ENCODE data around the gene SLC7A6. TPM values are rescaled to one million over a fixed set of nuclear protein-coding genes. Genes with fewer than 3 reads are reported as not detected.

SLC7A6 gene
- total and polyA plus RNA-seq, 3 experiments from 2014 or later: 18.7 to 94.9 (median 91.2) TPM

DNA sequence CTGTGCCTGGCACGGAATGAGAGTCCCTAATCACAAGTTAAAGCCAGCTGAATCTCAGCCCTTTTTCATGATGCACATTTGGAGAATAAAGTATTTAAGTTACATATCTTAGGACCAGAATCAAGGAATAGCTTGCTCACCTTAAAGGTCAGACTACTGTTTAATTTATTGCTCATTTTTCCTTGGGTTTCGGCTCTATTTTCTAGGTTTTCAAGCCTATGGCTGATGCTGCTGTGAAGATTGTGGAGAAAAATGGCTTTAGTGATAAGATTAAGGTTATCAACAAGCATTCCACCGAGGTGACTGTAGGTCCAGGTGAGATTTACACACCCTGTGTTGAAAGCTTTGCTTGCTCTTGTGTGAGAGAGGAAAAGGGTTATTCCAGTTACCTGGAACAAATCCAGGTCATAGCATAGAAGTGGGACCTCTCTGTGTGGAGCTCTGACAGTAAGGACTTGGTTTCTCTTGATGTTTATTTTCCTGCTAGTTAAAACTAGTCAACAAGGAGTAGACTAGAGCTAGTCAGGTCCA is 64.6 kb downstream of the SLC7A6 start:
- Histone ChIP-seq H3K36me3 (ENCODE audit: insufficient read depth, low read length) (peaks cover 15% of the 10 kb centered on the region), H3K9me3 (ENCODE audit: low read length) (no peaks in the 10 kb centered on the region), H3K27me3 (ENCODE audit: insufficient read depth, low read length, poor library complexity, severe bottlenecking) (no peaks in the 10 kb centered on the region), H3K4me1 (ENCODE audit: insufficient read depth, low read length) (peaks cover 12% of the 10 kb centered on the region), H3K27ac (ENCODE audit: low read depth, low read length) (no peak overlapping the region), H3K4me3 (ENCODE audit: low read length) (no peak overlapping the region)
- peaks cover 3 to 12% (median 5%) of the 10 kb centered on the region in 3 donors for H3K4me1 Mint-ChIP-seq
- ChIA-PET POLR2A (interaction anchor here (0.6 to 3.6 kb wide), 3 partner anchors 65 to 258 kb away, joined by 3 to 14 read pairs (median 5); partner anchors contain the start of gene SLC7A6), CTCF (interaction anchor here (0.6 to 22.5 kb wide), 34 partner anchors 9 to 257 kb away, joined by 3 to 405 read pairs (median 5); partner anchors contain the start of genes PLA2G15, PRMT7, SLC7A6 and SLC7A6OS)
- H3K27ac Mint-ChIP-seq: peak overlapping the region in 5 of 8 donors; percentile 7 to 74 (median 26)
- H3K27me3 Mint-ChIP-seq: no peaks in the 10 kb centered on the region
- peaks cover 0 to 61% (median 11%) of the 10 kb centered on the region in 3 donors for H3K36me3 Mint-ChIP-seq
- DNase-seq: no peak
- no peaks in the 10 kb centered on the region for H3K9me3 Mint-ChIP-seq
- no peak overlapping the region for H3K4me3 Mint-ChIP-seq

DNA sequence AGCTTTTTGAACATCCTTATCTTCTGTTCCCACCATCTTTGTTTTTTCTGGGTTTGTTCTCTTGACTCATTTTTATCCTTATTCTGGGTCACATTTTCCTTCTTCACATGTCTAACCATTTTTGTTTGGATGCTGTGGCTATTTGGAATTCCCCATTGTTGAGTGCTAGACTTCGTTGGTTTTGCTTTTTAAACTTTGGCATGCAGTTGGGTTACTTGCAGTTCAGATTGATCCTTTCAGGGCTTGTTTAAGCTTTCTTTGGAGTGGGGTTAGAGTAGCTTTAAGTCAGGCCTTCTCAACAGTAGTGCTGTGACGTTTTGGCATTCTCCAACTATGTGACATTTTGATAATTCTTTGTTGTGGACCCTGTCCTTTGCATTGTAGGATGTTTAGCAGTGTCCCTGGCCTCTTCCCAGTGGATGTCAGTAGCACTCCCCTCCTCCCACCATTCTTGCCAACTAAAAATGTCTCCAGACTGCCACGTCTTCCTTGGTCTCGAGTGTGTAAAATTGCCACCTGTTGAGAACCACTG is 67.6 kb downstream of the SLC7A6 start:
- Histone ChIP-seq H3K4me1 (ENCODE audit: insufficient read depth, low read length) (peaks cover 12% of the 10 kb centered on the region), H3K4me3 (ENCODE audit: low read length) (no peak overlapping the region), H3K36me3 (ENCODE audit: insufficient read depth, low read length) (peaks cover 3% of the 10 kb centered on the region), H3K27me3 (ENCODE audit: insufficient read depth, low read length, poor library complexity, severe bottlenecking) (no peaks in the 10 kb centered on the region), H3K27ac (ENCODE audit: low read depth, low read length) (no peak overlapping the region), H3K9me3 (ENCODE audit: low read length) (no peaks in the 10 kb centered on the region)
- H3K4me3 Mint-ChIP-seq: no peak overlapping the region
- H3K27me3 Mint-ChIP-seq: no peaks in the 10 kb centered on the region
- no peak for DNase-seq
- H3K36me3 Mint-ChIP-seq: peaks cover 0 to 57% (median 14%) of the 10 kb centered on the region in 3 donors
- CTCF ChIA-PET: interaction anchor here (1.2 to 22.5 kb wide), 2 partner anchors 48 to 71 kb away, joined by 6 to 405 read pairs; partner anchors contain the start of gene SLC7A6
- no peaks in the 10 kb centered on the region for H3K9me3 Mint-ChIP-seq
- POLR2A ChIA-PET: no interaction called here
- peaks cover 3 to 12% (median 5%) of the 10 kb centered on the region in 3 donors for H3K4me1 Mint-ChIP-seq
- peak overlapping the region in 2 of 8 donors; percentile 16 to 38 for H3K27ac Mint-ChIP-seq

GRCh38 chr16:68332411-68333121 is 68.2 kb downstream of the SLC7A6 start:
- ChIA-PET CTCF (interaction anchor here (1.2 to 22.5 kb wide), 2 partner anchors 49 to 72 kb away, joined by 6 to 405 read pairs; partner anchors contain the start of gene SLC7A6), POLR2A (interaction anchor here (0.6 kb wide), 1 partner anchor 184 kb away, joined by 4 read pairs; no protein-coding TSS in a partner anchor)
- H3K9me3 ChIP-seq (ENCODE audit: low read length): no peaks in the 10 kb centered on the region
- Mint-ChIP-seq H3K4me3 (no peak overlapping the region), H3K27me3 (no peaks in the 10 kb centered on the region), H3K27ac (peak overlapping the region in 3 of 8 donors; percentile 16 to 60 (median 38)), H3K9me3 (no peaks in the 10 kb centered on the region), H3K36me3 (peaks cover under 1 to 59% (median 19%) of the 10 kb centered on the region in 3 donors), H3K4me1 (peaks cover 3 to 12% (median 5%) of the 10 kb centered on the region in 3 donors)
- no peak for DNase-seq
- no peaks in the 10 kb centered on the region for H3K27me3 ChIP-seq (ENCODE audit: insufficient read depth, low read length, poor library complexity, severe bottlenecking)
- H3K27ac ChIP-seq (ENCODE audit: low read depth, low read length): no peak overlapping the region
- H3K36me3 ChIP-seq (ENCODE audit: insufficient read depth, low read length): peaks cover 8% of the 10 kb centered on the region
- H3K4me1 ChIP-seq (ENCODE audit: insufficient read depth, low read length): peaks cover 12% of the 10 kb centered on the region
- H3K4me3 ChIP-seq (ENCODE audit: low read length): no peak overlapping the region

DNA sequence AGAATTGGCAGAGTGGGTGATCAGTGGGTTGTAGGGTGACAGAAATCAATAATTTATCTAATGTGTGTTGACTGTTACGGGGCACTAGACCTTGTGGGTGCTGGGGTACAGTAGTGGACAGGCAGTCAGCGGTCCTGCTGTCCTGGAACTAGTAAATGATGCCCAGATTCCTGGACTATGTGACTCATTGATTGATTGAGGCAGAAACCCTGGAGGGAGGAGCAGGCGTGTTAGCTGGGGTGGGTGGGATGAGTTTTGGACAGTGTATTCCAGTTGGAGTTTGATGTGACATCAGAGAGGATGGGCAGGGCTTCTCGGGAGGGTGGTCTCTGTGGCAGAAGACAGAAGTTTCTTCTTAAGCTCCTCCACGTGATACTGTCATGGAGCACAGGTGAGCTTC is 70.8 kb downstream of the SLC7A6 start:
- H3K4me1 ChIP-seq (ENCODE audit: insufficient read depth, low read length): peaks cover 9% of the 10 kb centered on the region
- H3K27ac ChIP-seq (ENCODE audit: low read depth, low read length): no peak overlapping the region
- no peaks in the 10 kb centered on the region for H3K27me3 ChIP-seq (ENCODE audit: insufficient read depth, low read length, poor library complexity, severe bottlenecking)
- Mint-ChIP-seq H3K36me3 (peaks cover 8 to 74% (median 26%) of the 10 kb centered on the region in 3 donors), H3K27me3 (no peaks in the 10 kb centered on the region), H3K27ac (peak overlapping the region in 1 of 8 donors; percentile 94), H3K4me1 (peaks cover 0 to 7% (median 0%) of the 10 kb centered on the region in 3 donors), H3K4me3 (no peak overlapping the region), H3K9me3 (no peaks in the 10 kb centered on the region)
- ChIA-PET CTCF (interaction anchor here (22.5 kb wide), 1 partner anchor 74 kb away, joined by 405 read pairs; the partner anchor contains the start of gene SLC7A6), POLR2A (interaction anchor here (0.6 to 1.1 kb wide), 2 partner anchors 71 to 768 kb away, joined by 3 to 5 read pairs; partner anchors contain the start of gene SLC7A6)
- no peaks in the 10 kb centered on the region for H3K9me3 ChIP-seq (ENCODE audit: low read length)
- no peak overlapping the region for H3K4me3 ChIP-seq (ENCODE audit: low read length)
- no peak for DNase-seq
- H3K36me3 ChIP-seq (ENCODE audit: insufficient read depth, low read length): peaks cover 33% of the 10 kb centered on the region

GRCh38 chr16:68338326-68339119 is 74.2 kb downstream of the SLC7A6 start:
- H3K4me3 Mint-ChIP-seq: no peak overlapping the region
- ChIA-PET POLR2A (no interaction called here), CTCF (interaction anchor here (1.3 to 1.9 kb wide), 4 partner anchors 9 to 77 kb away, joined by 3 to 8 read pairs (median 6); no protein-coding TSS in a partner anchor)
- Histone ChIP-seq H3K4me1 (ENCODE audit: insufficient read depth, low read length) (no peaks in the 10 kb centered on the region), H3K4me3 (ENCODE audit: low read length) (no peak overlapping the region), H3K27me3 (ENCODE audit: insufficient read depth, low read length, poor library complexity, severe bottlenecking) (no peaks in the 10 kb centered on the region), H3K36me3 (ENCODE audit: insufficient read depth, low read length) (peaks cover 40% of the 10 kb centered on the region), H3K9me3 (ENCODE audit: low read length) (no peaks in the 10 kb centered on the region), H3K27ac (ENCODE audit: low read depth, low read length) (no peak overlapping the region)
- H3K27ac Mint-ChIP-seq: no peak overlapping the region
- no peak for DNase-seq
- H3K4me1 Mint-ChIP-seq: no peaks in the 10 kb centered on the region
- no peaks in the 10 kb centered on the region for H3K27me3 Mint-ChIP-seq
- peaks cover 13 to 84% (median 30%) of the 10 kb centered on the region in 3 donors for H3K36me3 Mint-ChIP-seq
- no peaks in the 10 kb centered on the region for H3K9me3 Mint-ChIP-seq

DNA sequence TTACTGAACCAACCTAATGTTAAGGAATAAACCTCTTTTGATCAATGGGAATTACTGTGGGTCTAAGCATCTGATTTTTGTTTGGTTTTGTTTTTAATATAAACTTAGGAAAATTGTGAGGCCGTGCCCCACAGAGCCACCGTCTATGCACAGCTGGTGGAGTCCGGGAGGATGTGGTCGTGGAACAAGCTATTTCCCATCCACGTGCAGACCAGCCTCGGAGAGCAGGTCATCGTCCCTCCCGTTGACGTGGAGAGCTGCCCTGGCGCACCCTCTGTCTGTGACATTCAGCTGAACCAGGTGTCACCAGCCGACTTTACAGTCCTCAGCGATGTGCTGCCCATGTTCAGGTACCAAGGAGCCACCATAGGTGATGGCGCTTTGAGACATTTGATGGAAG is 74.9 kb downstream of the SLC7A6 start:
- no peak overlapping the region for H3K4me3 Mint-ChIP-seq
- ChIA-PET CTCF (interaction anchor here (0.8 to 1.8 kb wide), 5 partner anchors 10 to 78 kb away, joined by 3 to 6 read pairs (median 3); partner anchors contain the start of gene SLC7A6), POLR2A (no interaction called here)
- no peaks in the 10 kb centered on the region for H3K4me1 Mint-ChIP-seq
- Histone ChIP-seq H3K27me3 (ENCODE audit: insufficient read depth, low read length, poor library complexity, severe bottlenecking) (no peaks in the 10 kb centered on the region), H3K4me1 (ENCODE audit: insufficient read depth, low read length) (no peaks in the 10 kb centered on the region), H3K27ac (ENCODE audit: low read depth, low read length) (no peak overlapping the region), H3K4me3 (ENCODE audit: low read length) (no peak overlapping the region), H3K9me3 (ENCODE audit: low read length) (no peaks in the 10 kb centered on the region), H3K36me3 (ENCODE audit: insufficient read depth, low read length) (peaks cover 40% of the 10 kb centered on the region)
- H3K27me3 Mint-ChIP-seq: no peaks in the 10 kb centered on the region
- no peaks in the 10 kb centered on the region for H3K9me3 Mint-ChIP-seq
- no peak for DNase-seq
- H3K36me3 Mint-ChIP-seq: peaks cover 13 to 83% (median 29%) of the 10 kb centered on the region in 3 donors
- peak overlapping the region in 1 of 8 donors; percentile 41 for H3K27ac Mint-ChIP-seq

- ChIA-PET POLR2A (interaction anchor here (0.7 kb wide), 1 partner anchor 535 kb away, joined by 3 read pairs; no protein-coding TSS in a partner anchor), CTCF (no interaction called here)
- H3K9me3 Mint-ChIP-seq: no peaks in the 10 kb centered on the region
- Histone ChIP-seq H3K27ac (ENCODE audit: low read depth, low read length) (no peak overlapping the region), H3K27me3 (ENCODE audit: insufficient read depth, low read length, poor library complexity, severe bottlenecking) (no peaks in the 10 kb centered on the region), H3K9me3 (ENCODE audit: low read length) (no peaks in the 10 kb centered on the region), H3K36me3 (ENCODE audit: insufficient read depth, low read length) (peaks cover 49% of the 10 kb centered on the region), H3K4me3 (ENCODE audit: low read length) (no peak overlapping the region), H3K4me1 (ENCODE audit: insufficient read depth, low read length) (no peaks in the 10 kb centered on the region)
- H3K27me3 Mint-ChIP-seq: no peaks in the 10 kb centered on the region
- DNase-seq: no peak
- no peak overlapping the region for H3K27ac Mint-ChIP-seq
- no peak overlapping the region for H3K4me3 Mint-ChIP-seq
- H3K4me1 Mint-ChIP-seq: peaks cover 0 to 15% (median 3%) of the 10 kb centered on the region in 3 donors
- peaks cover 13 to 90% (median 29%) of the 10 kb centered on the region in 3 donors for H3K36me3 Mint-ChIP-seq
Observed at GRCh38 chr16:68342620-68343019, 78.3 kb downstream of the SLC7A6 start.

Measured in CD8-positive, alpha-beta memory T cell (primary cell).